SK-N-SH (cell line): ENCODE measurements around the gene SCEL. TPM values are rescaled to one million over a fixed set of nuclear protein-coding genes. Genes with fewer than 3 reads are reported as not detected.
A peak's percentile ranks its signal among the peaks of the same experiment; 100 is the strongest.

Experiments
- CTCF ChIA-PET: fragments of 300-600, 350-600 bp; formaldehyde crosslinking; extraction: SDS; loops from one replicate; lab custom pipeline; 2021; lab: Yijun Ruan, JAX
- POLR2A ChIA-PET: fragments of 350-600 bp; sonication (Branson Sonifier 250); formaldehyde crosslinking; extraction: SDS; loops from one replicate; lab custom pipeline; 2020; ENCODE audit warnings: antibody characterized with exemption, inconsistent platforms; lab: Yijun Ruan, JAX
- DNase-seq: peaks from one replicate; pipeline ENCODE4 v3.0.0; 2012
- H2AFZ ChIP-seq: fragments of 200-600 bp; sonication (generic); 2 replicates; pipeline ENCODE4 v1.8.1; 2016; ENCODE audit warnings: antibody characterized with exemption, mild to moderate bottlenecking, low read depth
- H3F3A ChIP-seq: fragments of 200-600 bp; sonication (generic); replicated peaks from 2 replicates; pipeline ENCODE3; 2016; ENCODE audit warnings: antibody characterized with exemption, mild to moderate bottlenecking; ENCODE audit not compliant: insufficient read depth
- H3K27ac ChIP-seq, 2 experiments: fragments of 200-500 bp in 1 of 2; fragments of 200-600 bp in 1 of 2; sonication (Bioruptor generic) in 1 of 2; sonication (generic), shearing (Covaris generic) in 1 of 2; 2 replicates each; pipeline versions ENCODE4 v1.5.1 to v1.6.1; 2014 to 2016; ENCODE audit warnings: low read depth in 2 of 2, inconsistent platforms in 1 of 2, low read length in 1 of 2, mild to moderate bottlenecking in 1 of 2, mixed read lengths in 1 of 2
- H3K27me3 ChIP-seq: fragments of 200-600 bp; sonication (generic), shearing (Covaris generic); 2 replicates; pipeline ENCODE4 v1.6.1; 2016; ENCODE audit warnings: mixed run types; ENCODE audit not compliant: insufficient read depth
- H3K36me3 ChIP-seq, 2 experiments: fragments of 200-500 bp in 1 of 2; fragments of 200-600 bp in 1 of 2; sonication (Bioruptor generic) in 1 of 2; sonication (generic) in 1 of 2; replicated peaks in 1 of 2; 2 replicates each; pipeline versions ENCODE3 to v1.5.1; 2014 to 2016; ENCODE audit warnings: low read length in 1 of 2, mild to moderate bottlenecking in 1 of 2; ENCODE audit not compliant: insufficient read depth in 2 of 2, control insufficient read depth in 1 of 2
- H3K4me1 ChIP-seq, 2 experiments: fragments of 200-500 bp in 1 of 2; fragments of 200-600 bp in 1 of 2; sonication (Bioruptor generic) in 1 of 2; sonication (generic), shearing (Covaris generic) in 1 of 2; 2 replicates each; pipeline versions ENCODE4 v1.5.1 to v1.6.1; 2014 to 2016; ENCODE audit warnings: low read depth in 1 of 2, low read length in 1 of 2, mixed run types in 1 of 2; ENCODE audit not compliant: insufficient read depth in 2 of 2, control insufficient read depth in 1 of 2
- H3K4me2 ChIP-seq: fragments of 200-600 bp; sonication (generic), shearing (Covaris generic); 2 replicates; pipeline ENCODE4 v1.6.1; 2017; ENCODE audit warnings: mixed run types
- H3K4me3 ChIP-seq, 2 experiments: fragments of 200-500 bp in 1 of 2; fragments of 200-600 bp in 1 of 2; sonication (Bioruptor generic) in 1 of 2; sonication (generic), shearing (Covaris generic) in 1 of 2; 2 replicates each; pipeline versions ENCODE4 v1.5.1 to v1.8.1; 2014 to 2016; ENCODE audit warnings: low read depth in 2 of 2, inconsistent platforms in 1 of 2, low read length in 1 of 2, mild to moderate bottlenecking in 1 of 2, mixed read lengths in 1 of 2, moderate library complexity in 1 of 2
- H3K79me2 ChIP-seq: fragments of 200-600 bp; sonication (generic); 2 replicates; pipeline ENCODE4 v1.8.1; 2017; ENCODE audit warnings: mild to moderate bottlenecking; ENCODE audit not compliant: insufficient read depth
- H3K9ac ChIP-seq: fragments of 200-600 bp; sonication (generic); 2 replicates; pipeline ENCODE4 v1.6.1; 2017; ENCODE audit warnings: mixed run types
- H3K9me2 ChIP-seq: fragments of 200-600 bp; sonication (generic); 2 replicates; pipeline ENCODE4 v1.6.1; 2017; ENCODE audit warnings: mixed run types
- H3K9me3 ChIP-seq: fragments of 200-600 bp; sonication (generic); 2 replicates; pipeline ENCODE4 v1.6.1; 2017; ENCODE audit warnings: mixed run types, mild to moderate bottlenecking, moderate library complexity
- H4K20me1 ChIP-seq: fragments of 200-600 bp; sonication (generic); 2 replicates; pipeline ENCODE4 v1.6.1; 2017; ENCODE audit warnings: mild to moderate bottlenecking, mixed run types; ENCODE audit not compliant: insufficient read depth
- ELF1 ChIP-seq: IDR thresholded peaks from 2 replicates; pipeline ENCODE4 v1.4.0; 2012
- EP300 ChIP-seq, 2 experiments: IDR thresholded peaks; 2 replicates each; pipeline versions ENCODE4 v1.4.0 to v1.6.1; 2012; ENCODE audit warnings: borderline replicate concordance in 1 of 2, low read depth in 1 of 2, low read length in 1 of 2
- EZH2phosphoT487 ChIP-seq: fragments of 200-600 bp; sonication (generic); IDR thresholded peaks from 2 replicates; pipeline ENCODE4 v1.6.1; 2017; ENCODE audit warnings: low read depth, mixed run types, mild to moderate bottlenecking, antibody characterized with exemption, moderate library complexity, borderline replicate concordance
- FOSL2 ChIP-seq: IDR thresholded peaks from 2 replicates; pipeline ENCODE4 v1.4.0; 2012; ENCODE audit warnings: low read depth, mild to moderate bottlenecking, moderate library complexity, borderline replicate concordance
- FOXM1 ChIP-seq: IDR thresholded peaks from 2 replicates; pipeline ENCODE4 v1.4.0; 2012; ENCODE audit warnings: low read depth, mild to moderate bottlenecking
- JUND ChIP-seq: IDR thresholded peaks from 2 replicates; pipeline ENCODE4 v1.4.0; 2012
- MEF2A ChIP-seq: IDR thresholded peaks from 2 replicates; pipeline ENCODE4 v1.4.0; 2012; ENCODE audit warnings: low read depth, borderline replicate concordance
- NFIC ChIP-seq: IDR thresholded peaks from 2 replicates; pipeline ENCODE4 v1.4.0; 2012; ENCODE audit warnings: borderline replicate concordance
- PBX3 ChIP-seq: IDR thresholded peaks from 2 replicates; pipeline ENCODE4; 2012
- POLR2AphosphoS5 ChIP-seq: IDR thresholded peaks from 2 replicates; pipeline ENCODE4 v1.6.1; 2012; ENCODE audit warnings: low read depth, low read length
- RFX5 ChIP-seq: IDR thresholded peaks from 2 replicates; pipeline ENCODE4 v1.6.1; 2012; ENCODE audit warnings: mild to moderate bottlenecking, improper control_type of control experiment, low read length
- RXRA ChIP-seq: IDR thresholded peaks from 2 replicates; pipeline ENCODE4 v1.4.0; 2012; ENCODE audit warnings: low read depth, mild to moderate bottlenecking, borderline replicate concordance
- TCF12 ChIP-seq: IDR thresholded peaks from 2 replicates; pipeline ENCODE4 v1.4.0; 2012
- TEAD4 ChIP-seq: IDR thresholded peaks from 2 replicates; pipeline ENCODE4 v1.4.0; 2012; ENCODE audit warnings: mild to moderate bottlenecking, borderline replicate concordance; ENCODE audit not compliant: insufficient read depth
- ZBTB33 ChIP-seq: IDR thresholded peaks from 2 replicates; pipeline ENCODE4 v1.4.0; 2012; ENCODE audit warnings: low read depth, borderline replicate concordance
- WGBS: methylation state at CpG from one replicate; pipeline ENCODE4 v1.1.6; 2017; ENCODE audit warnings: low lambda C conversion rate; 5-methylcytosine and 5-hydroxymethylcytosine counted together
- polyA plus RNA-seq, 3 experiments: library from polyadenylated mRNA; depleted of rRNA; stranded (reverse); fragments of >200 nt; gene quantifications; 2 replicates each; pipeline ENCODE4 v1.2.3, GENCODE V29; 2012
- TF ChIP-seq, protein P1 (sequence below): fragments of 150-350 bp; IDR thresholded peaks from 2 replicates; pipeline ENCODE4 v1.6.1; 2016; ENCODE audit warnings: mild to moderate bottlenecking, low read depth, low read length
- TF ChIP-seq, protein P2 (sequence below): fragments of 200-600 bp; sonication (generic); IDR thresholded peaks from 2 replicates; pipeline ENCODE4 v1.6.1; 2017; ENCODE audit warnings: antibody characterized with exemption, mild to moderate bottlenecking, moderate library complexity

The SCEL gene
- polyA plus RNA-seq, 1 of the 3 experiments (the other 2 are of a cell fraction), result 0.02 TPM

- TF ChIP-seq EZH2phosphoT487, result no peak
- TF ChIP-seq, protein P1, sequence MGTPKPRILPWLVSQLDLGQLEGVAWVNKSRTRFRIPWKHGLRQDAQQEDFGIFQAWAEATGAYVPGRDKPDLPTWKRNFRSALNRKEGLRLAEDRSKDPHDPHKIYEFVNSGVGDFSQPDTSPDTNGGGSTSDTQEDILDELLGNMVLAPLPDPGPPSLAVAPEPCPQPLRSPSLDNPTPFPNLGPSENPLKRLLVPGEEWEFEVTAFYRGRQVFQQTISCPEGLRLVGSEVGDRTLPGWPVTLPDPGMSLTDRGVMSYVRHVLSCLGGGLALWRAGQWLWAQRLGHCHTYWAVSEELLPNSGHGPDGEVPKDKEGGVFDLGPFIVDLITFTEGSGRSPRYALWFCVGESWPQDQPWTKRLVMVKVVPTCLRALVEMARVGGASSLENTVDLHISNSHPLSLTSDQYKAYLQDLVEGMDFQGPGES, result no peak
- TF ChIP-seq, all 33 proteins: peak for 13
Observed at GRCh38 chr13:77507931-77508776, 27.4 kb upstream of the SCEL start (continued).

DNA sequence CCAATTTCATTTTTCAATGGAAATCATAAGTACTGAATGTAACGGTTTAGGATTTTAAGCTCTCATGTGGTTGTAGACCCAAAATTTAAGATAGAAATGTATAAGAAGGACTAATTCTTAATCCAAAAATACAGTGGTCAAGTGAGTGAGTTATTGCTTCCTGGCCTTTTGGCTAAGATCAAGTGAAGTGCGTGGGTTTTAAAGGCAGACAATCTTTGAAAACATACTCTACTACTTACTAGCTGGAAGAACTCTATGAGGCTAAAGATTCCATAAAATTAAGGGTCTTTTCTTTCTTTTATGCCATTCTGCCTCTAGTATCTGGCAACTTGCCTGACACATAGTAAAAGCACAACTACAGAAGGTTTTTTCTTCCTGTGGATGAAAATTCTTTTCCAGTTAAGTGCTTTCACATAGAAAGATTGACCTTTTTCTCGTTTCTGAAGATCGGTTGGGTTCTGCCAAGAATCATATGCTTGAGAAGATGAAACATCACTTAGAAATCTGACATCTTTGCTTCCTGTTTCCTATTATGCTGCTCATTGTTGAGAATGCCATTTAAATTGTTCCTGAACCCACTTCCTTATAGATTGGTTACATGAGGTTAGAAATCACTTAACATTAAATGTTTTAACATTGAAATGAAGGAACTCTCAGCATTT is 26.4 kb upstream of the SCEL start:
- ChIA-PET POLR2A (no interaction called here), CTCF (no interaction called here)
- H3K36me3 ChIP-seq, result no peaks in the 10 kb centered on the region
- H3K79me2 ChIP-seq, result no peaks in the 10 kb centered on the region
- H4K20me1 ChIP-seq, result peaks cover 9% of the 10 kb centered on the region; the same call in 1 of the 2 replicates
- peak overlapping the region; percentile 73; a peak in 3 of 4 replicates for H3K27ac ChIP-seq
- peaks cover 13% of the 10 kb centered on the region for H3F3A ChIP-seq
- H3K9me3 ChIP-seq, result no peaks in the 10 kb centered on the region
- WGBS, result 40% methylated on average over 4 of the region's 4 CpGs
- H2AFZ ChIP-seq, result no peak overlapping the region
- peaks cover 0 to 25% of the 10 kb centered on the region in 2 experiments; a peak in 3 of 4 replicates for H3K4me1 ChIP-seq
- H3K4me2 ChIP-seq, result peak overlapping the region; percentile 55
- peak; percentile 76 for TF ChIP-seq PBX3
- TF ChIP-seq FOSL2, result peak; percentile 49; the same call in 1 of the 2 replicates
- no peak for TF ChIP-seq MEF2A
- peak; percentile 36; the same call in 1 of the 2 replicates for TF ChIP-seq POLR2AphosphoS5
- peak; percentile 72; the same call in 1 of the 2 replicates for TF ChIP-seq TEAD4
- peak; percentile 85 for TF ChIP-seq TCF12
- TF ChIP-seq RFX5, result no peak
- TF ChIP-seq JUND, result peak; percentile 66
- peak; percentile 85 for TF ChIP-seq NFIC
- peak; percentile 59; the same call in 1 of the 2 replicates for TF ChIP-seq FOXM1
- TF ChIP-seq ELF1, result peak; percentile 32; the same call in 1 of the 2 replicates
- TF ChIP-seq EP300 (IDR thresholded peaks at IDR 0.05; ENCODE audit: borderline replicate concordance in 1 of 2, low read depth in 1 of 2, low read length in 1 of 2), result peak in 1 of 2 experiments; percentile 81; a peak in 2 of 4 replicates
- no peak for TF ChIP-seq ZBTB33
- TF ChIP-seq, protein P1, result no peak
- TF ChIP-seq, protein P2, sequence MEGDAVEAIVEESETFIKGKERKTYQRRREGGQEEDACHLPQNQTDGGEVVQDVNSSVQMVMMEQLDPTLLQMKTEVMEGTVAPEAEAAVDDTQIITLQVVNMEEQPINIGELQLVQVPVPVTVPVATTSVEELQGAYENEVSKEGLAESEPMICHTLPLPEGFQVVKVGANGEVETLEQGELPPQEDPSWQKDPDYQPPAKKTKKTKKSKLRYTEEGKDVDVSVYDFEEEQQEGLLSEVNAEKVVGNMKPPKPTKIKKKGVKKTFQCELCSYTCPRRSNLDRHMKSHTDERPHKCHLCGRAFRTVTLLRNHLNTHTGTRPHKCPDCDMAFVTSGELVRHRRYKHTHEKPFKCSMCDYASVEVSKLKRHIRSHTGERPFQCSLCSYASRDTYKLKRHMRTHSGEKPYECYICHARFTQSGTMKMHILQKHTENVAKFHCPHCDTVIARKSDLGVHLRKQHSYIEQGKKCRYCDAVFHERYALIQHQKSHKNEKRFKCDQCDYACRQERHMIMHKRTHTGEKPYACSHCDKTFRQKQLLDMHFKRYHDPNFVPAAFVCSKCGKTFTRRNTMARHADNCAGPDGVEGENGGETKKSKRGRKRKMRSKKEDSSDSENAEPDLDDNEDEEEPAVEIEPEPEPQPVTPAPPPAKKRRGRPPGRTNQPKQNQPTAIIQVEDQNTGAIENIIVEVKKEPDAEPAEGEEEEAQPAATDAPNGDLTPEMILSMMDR, result no peak
- 0 out of 2 replicates have a peak, but pooled peaks have one; percentile 32 for TF ChIP-seq RXRA
- no peak for DNase-seq
- no peak overlapping the region for H3K9ac ChIP-seq
- no peaks in the 10 kb centered on the region for H3K9me2 ChIP-seq
- no peak overlapping the region; a peak in 1 of 4 replicates for H3K4me3 ChIP-seq
- no peaks in the 10 kb centered on the region; the same call in 1 of the 2 replicates for H3K27me3 ChIP-seq
